HUES48 (cell line): ENCODE measurements around the gene TMEM204.

Source experiments
- H3K27ac ChIP-seq: one replicate; pipeline ENCODE4 v1.7.0; 2013; ENCODE audit warnings: low read depth, low read length, inconsistent platforms
- H3K27me3 ChIP-seq: 2 replicates; pipeline ENCODE4 v1.6.1; 2013; ENCODE audit warnings: mild to moderate bottlenecking, low read length; ENCODE audit not compliant: control insufficient read depth, insufficient read depth
- H3K36me3 ChIP-seq: 2 replicates; pipeline ENCODE4 v1.6.1; 2013; ENCODE audit warnings: low read length; ENCODE audit not compliant: control insufficient read depth, insufficient read depth
- H3K4me1 ChIP-seq: 2 replicates; pipeline ENCODE4 v1.6.1; 2013; ENCODE audit warnings: mild to moderate bottlenecking, low read length; ENCODE audit not compliant: control insufficient read depth, insufficient read depth
- H3K4me3 ChIP-seq: 2 replicates; pipeline ENCODE4 v1.5.1; 2013; ENCODE audit warnings: mild to moderate bottlenecking, low read depth, low read length
- H3K9ac ChIP-seq: 2 replicates; pipeline ENCODE4 v1.6.1; 2013; ENCODE audit warnings: mild to moderate bottlenecking, low read depth, low read length, moderate library complexity
- H3K9me3 ChIP-seq: 2 replicates; pipeline ENCODE4 v1.6.1; 2013; ENCODE audit warnings: low read length; ENCODE audit not compliant: control insufficient read depth, insufficient read depth

Gene TMEM204

DNA sequence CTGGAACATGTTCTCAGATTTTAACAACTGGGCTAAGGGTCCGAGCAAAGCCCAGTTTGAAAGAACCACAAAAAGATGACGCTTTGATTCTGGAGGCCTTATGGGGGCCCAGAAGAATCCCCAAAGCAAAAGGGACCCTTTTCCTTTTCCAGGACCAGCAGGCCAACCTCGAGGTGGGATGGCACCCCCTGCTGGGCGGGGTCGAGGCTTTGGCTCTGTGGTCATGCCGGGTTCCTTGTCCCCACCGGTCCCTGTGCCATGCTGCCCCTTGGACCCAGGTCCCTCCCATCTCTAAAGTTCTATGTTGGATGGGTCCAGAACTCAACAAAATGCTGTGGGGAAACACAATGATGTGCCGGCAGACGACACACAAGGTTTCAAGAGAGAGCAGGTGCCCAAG is 30.9 kb downstream of the TMEM204 start:
- H3K36me3 ChIP-seq, result peaks cover 32% of the 10 kb centered on the region
- no peaks in the 10 kb centered on the region for H3K27me3 ChIP-seq
- no peaks in the 10 kb centered on the region for H3K9me3 ChIP-seq
- H3K27ac ChIP-seq, result no peak overlapping the region
- no peaks in the 10 kb centered on the region for H3K4me1 ChIP-seq
- H3K4me3 ChIP-seq, result no peak overlapping the region
- H3K9ac ChIP-seq, result no peak overlapping the region

DNA sequence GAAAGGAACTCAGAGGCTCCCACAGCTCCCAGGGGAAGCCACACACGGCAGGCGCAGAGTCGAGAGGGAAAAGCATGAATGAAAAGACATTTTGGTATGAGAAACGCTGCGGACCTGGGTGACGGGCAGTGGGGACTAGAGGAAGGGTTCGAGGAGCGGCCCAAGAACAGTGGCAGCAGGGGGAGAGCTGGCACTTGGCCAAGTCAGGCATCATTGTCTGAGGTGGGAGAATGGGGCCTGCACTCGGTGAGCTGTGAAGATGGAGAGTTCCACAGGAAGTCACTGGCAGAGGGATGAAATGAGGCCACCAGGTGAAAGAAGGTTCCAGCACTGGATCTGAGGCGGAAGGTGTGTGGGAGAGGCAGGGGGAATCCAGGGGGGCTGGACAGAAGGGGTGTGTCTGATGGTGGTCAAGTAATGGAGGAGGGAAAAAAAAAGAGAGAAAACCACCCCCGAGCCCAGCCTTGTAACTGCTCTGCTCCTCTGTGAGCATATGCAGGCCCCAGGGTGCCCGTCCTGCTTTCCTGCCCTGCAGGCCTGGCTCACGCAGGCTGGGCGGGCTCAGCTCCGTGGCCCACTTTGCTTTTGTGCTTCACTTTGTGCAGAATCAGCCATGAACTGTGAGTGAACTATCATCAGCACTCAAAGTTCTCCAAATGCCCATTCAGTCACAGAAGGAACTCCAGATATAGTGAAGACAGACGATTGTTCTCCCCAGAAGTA is 31.8 kb downstream of the TMEM204 start:
- Histone ChIP-seq H3K4me1 (no peaks in the 10 kb centered on the region), H3K27ac (no peak overlapping the region), H3K27me3 (no peaks in the 10 kb centered on the region), H3K36me3 (peaks cover 29% of the 10 kb centered on the region), H3K4me3 (no peak overlapping the region), H3K9ac (no peak overlapping the region), H3K9me3 (no peaks in the 10 kb centered on the region)

DNA sequence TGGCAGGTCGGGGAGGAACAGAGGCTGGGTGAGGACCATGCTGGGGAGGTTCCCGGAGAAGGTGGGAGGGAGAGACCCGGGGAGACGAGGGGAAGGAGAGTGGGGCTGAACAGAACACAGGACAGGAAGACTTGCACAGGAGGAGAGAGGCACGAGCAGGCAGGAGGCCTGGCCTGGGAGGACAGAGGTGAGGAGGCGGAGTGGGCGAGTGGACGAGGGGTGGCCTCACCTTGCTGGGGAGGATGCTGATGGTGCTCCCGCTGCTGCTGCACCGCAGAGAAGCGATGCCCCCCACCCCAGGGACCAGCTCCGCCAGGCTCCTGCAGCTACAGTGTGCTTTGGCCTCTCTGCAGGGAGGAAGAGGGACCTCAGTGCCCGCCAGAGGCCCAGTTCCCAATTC is 34.5 kb downstream of the TMEM204 start:
- Histone ChIP-seq H3K9ac (no peak overlapping the region), H3K27ac (no peak overlapping the region), H3K36me3 (peaks cover 10% of the 10 kb centered on the region; the same call in 1 of the 2 replicates), H3K4me3 (no peak overlapping the region), H3K4me1 (no peaks in the 10 kb centered on the region), H3K9me3 (no peaks in the 10 kb centered on the region), H3K27me3 (no peaks in the 10 kb centered on the region)

DNA sequence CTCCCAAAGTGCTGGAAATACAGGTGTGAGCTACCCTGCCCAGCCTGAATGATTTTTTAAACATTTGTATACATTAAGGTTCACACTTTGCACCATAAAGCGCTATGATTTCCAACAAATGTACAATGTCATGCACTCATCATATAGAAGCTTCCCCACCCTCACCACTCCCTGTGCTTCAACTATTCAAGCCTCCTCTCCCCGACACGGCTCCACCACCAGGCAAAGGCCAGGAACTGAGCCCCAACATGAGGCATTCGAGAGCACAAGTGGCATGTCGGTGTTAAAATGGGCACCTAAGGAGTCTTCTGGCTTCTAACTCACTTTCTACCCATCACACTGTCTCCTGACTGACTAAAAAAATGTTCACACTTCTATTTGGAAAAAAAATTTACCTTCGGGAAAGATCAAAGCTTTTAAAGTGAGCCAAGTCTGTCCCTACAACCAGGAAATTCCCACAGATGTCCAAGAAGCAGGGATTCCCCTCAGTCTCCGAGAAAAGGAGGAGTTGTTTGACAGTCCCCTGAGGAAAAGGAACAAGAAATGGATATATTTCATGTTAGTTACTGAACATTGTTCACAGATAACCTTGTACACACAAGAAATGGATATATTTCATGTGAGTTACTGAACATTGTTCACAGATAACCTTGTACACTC is 37.7 kb downstream of the TMEM204 start:
- Histone ChIP-seq H3K4me3 (no peak overlapping the region), H3K4me1 (no peaks in the 10 kb centered on the region), H3K27ac (no peak overlapping the region), H3K27me3 (no peaks in the 10 kb centered on the region), H3K36me3 (peaks cover 4% of the 10 kb centered on the region; the same call in 1 of the 2 replicates), H3K9ac (no peak overlapping the region), H3K9me3 (no peaks in the 10 kb centered on the region)

DNA sequence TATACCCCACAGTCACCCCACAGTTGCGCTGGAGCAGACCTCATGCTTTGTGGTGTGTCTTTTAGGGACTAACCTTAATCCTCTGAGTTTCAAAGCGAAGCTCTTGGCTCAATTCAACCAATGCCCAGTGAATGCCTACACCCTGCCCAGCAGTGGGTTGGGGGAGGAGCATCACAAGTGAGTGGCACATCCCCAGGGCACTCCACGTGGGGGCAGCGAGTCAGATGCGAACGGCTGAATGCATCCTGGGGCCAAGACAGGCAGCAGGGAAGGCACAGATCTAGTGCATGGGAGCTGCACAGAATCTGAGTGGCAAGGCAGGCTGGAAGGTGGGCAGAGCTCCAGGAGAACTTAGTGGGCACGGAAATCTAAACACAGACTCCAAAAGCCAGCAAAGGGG is 39.2 kb downstream of the TMEM204 start:
- H3K27me3 ChIP-seq, result no peaks in the 10 kb centered on the region
- H3K27ac ChIP-seq, result no peak overlapping the region
- no peak overlapping the region for H3K9ac ChIP-seq
- no peaks in the 10 kb centered on the region for H3K9me3 ChIP-seq
- H3K4me1 ChIP-seq, result no peaks in the 10 kb centered on the region
- H3K36me3 ChIP-seq, result peaks cover 4% of the 10 kb centered on the region; the same call in 1 of the 2 replicates
- no peak overlapping the region for H3K4me3 ChIP-seq

DNA sequence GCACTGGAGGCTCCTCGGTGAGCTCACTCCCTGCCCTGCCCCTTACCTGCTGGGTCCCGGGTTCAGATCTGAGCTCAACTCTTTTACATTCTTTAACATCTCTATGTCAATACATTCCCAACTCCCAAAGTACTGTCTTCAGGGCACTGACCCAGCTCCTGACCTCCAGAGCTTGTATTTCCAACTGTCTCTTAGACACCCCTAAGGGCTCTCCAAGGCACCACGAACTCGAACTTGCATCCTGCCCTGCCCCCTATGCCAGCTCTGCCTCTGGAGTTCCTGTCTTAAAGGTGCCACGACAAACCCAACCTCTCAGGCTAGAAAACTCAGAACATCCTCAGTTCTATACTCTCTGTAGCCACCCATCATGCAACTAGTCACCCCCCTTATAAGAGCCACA is 39.8 kb downstream of the TMEM204 start:
- no peaks in the 10 kb centered on the region for H3K27me3 ChIP-seq
- no peak overlapping the region for H3K27ac ChIP-seq
- no peaks in the 10 kb centered on the region for H3K9me3 ChIP-seq
- peaks cover 4% of the 10 kb centered on the region; the same call in 1 of the 2 replicates for H3K36me3 ChIP-seq
- H3K4me1 ChIP-seq, result no peaks in the 10 kb centered on the region
- H3K9ac ChIP-seq, result no peak overlapping the region
- H3K4me3 ChIP-seq, result no peak overlapping the region

DNA sequence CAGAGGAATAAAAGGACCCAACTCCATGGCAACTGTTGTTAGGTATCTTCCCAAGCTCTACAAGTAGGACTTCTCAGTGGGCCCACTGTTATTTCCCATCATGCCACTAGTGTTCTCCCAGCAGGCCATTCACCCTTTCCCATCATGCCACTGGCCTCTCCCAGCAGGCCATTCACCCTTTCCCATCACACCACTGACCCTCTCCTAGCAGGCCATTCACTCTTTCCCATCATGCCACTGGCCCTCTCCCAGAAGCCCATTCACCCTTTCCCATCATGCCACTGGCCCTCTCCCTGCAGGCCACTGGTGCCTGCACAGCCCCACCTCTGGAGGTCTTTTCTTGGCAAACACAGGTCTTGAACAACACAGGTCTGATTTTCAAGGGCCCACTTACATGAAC is 42.1 kb downstream of the TMEM204 start:
- Histone ChIP-seq H3K9me3 (no peaks in the 10 kb centered on the region), H3K27ac (no peak overlapping the region), H3K36me3 (peaks cover 16% of the 10 kb centered on the region), H3K9ac (no peak overlapping the region), H3K27me3 (no peaks in the 10 kb centered on the region), H3K4me1 (no peaks in the 10 kb centered on the region), H3K4me3 (no peak overlapping the region)

DNA sequence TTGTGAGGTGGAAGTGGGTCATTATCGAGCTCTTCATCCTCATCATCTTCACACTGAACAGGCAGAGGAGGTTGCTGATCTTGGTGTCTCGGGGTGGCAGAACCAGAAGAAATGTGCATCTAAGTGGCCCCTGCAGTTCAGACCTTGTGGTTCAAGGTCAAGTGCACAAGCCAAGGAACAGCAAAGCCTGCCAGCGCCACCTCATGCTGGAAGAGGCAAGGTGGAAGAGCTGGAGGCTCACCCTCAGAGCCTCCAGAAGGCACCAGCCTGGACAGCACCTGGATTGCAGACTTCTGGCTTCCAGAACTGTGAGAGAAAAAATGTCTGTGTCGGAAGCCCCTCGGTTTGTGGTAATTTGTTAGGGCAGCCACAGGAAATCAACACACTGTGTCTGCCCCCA is 45.7 kb downstream of the TMEM204 start:
- peaks cover 33% of the 10 kb centered on the region for H3K36me3 ChIP-seq
- H3K27me3 ChIP-seq, result no peaks in the 10 kb centered on the region
- H3K9ac ChIP-seq, result no peak overlapping the region
- no peak overlapping the region for H3K27ac ChIP-seq
- H3K4me1 ChIP-seq, result no peaks in the 10 kb centered on the region
- H3K4me3 ChIP-seq, result no peak overlapping the region
- no peaks in the 10 kb centered on the region for H3K9me3 ChIP-seq

DNA sequence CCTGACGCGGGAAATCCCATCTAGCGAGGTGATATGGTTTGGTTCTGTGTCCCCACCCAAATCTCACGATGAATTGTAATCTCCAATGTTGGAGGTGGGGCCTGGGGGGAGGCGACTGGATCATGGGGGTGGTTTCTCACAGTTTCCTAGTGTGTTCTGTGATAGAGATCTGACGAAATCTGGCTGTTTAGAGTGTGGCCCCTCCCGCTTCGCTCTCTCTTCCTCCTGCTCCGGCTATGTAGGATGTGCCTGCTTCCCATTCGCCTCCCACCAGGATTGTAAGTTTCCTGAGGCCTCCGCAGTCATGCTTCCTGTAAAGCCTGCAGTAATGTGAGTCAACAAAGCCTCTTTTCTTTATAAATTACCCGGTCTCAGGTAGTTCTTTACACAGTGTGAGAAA is 46.8 kb downstream of the TMEM204 start:
- Histone ChIP-seq H3K9me3 (no peaks in the 10 kb centered on the region), H3K9ac (no peak overlapping the region), H3K27ac (no peak overlapping the region), H3K4me3 (no peak overlapping the region), H3K27me3 (no peaks in the 10 kb centered on the region), H3K4me1 (no peaks in the 10 kb centered on the region), H3K36me3 (peaks cover 43% of the 10 kb centered on the region)

DNA sequence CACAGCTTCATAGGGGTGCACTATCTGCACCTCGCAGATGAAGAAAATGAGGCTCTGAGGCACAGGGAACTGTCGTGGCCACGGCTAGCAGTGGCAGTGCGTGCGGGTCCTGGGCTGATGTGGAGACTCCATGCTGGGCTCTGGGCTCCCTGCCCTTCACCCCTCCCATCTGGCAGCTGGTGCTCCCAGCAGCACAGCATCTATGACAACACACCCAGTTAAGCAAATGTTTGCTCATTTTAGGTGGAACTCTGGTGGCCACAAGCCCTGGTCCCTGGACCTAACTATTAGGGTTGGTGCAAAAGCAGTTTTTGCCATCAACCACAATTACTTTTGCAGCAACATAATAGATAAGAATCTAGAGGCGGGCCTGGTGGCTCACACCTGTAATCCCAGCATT is 47.5 kb downstream of the TMEM204 start:
- no peaks in the 10 kb centered on the region for H3K27me3 ChIP-seq
- no peak overlapping the region for H3K4me3 ChIP-seq
- no peak overlapping the region for H3K27ac ChIP-seq
- H3K9ac ChIP-seq, result no peak overlapping the region
- peaks cover 44% of the 10 kb centered on the region for H3K36me3 ChIP-seq
- no peaks in the 10 kb centered on the region for H3K4me1 ChIP-seq
- H3K9me3 ChIP-seq, result no peaks in the 10 kb centered on the region

DNA sequence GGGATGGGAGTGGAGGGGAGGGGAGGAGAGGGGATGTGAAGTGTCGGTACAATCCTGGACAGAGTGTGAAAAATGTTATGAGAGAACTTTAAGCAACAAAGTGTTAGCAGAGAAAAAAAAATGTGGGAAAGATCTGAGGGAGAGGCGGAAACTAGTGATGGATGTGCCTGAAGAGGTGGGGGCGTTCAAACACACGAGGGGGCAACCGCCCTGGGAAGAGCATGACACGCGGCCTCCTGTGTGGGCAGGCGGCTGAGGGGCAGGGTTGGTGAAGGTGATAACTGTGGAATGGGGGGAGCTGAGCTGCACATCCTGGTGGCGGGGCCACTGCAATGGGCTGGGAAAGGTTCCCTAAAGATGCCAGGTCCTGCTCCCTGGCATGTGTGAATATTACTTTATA is 48.3 kb downstream of the TMEM204 start:
- no peaks in the 10 kb centered on the region for H3K27me3 ChIP-seq
- H3K4me1 ChIP-seq, result no peaks in the 10 kb centered on the region
- H3K27ac ChIP-seq, result no peak overlapping the region
- no peaks in the 10 kb centered on the region for H3K9me3 ChIP-seq
- H3K36me3 ChIP-seq, result peaks cover 49% of the 10 kb centered on the region
- no peak overlapping the region for H3K9ac ChIP-seq
- no peak overlapping the region for H3K4me3 ChIP-seq
